Measurements from ENCODE around the gene SNRNP40. TPM values are rescaled to one million over a fixed set of nuclear protein-coding genes. Genes with fewer than 3 reads are reported as not detected.
A peak's percentile ranks its signal among the peaks of the same experiment; 100 is the strongest.

SNRNP40 gene
- total and polyA plus RNA-seq, 10 of the 15 experiments (the other 5 are each of a cell fraction or from before 2014, with no cell fraction given): 34.9 to 212 (median 115) TPM

DNA sequence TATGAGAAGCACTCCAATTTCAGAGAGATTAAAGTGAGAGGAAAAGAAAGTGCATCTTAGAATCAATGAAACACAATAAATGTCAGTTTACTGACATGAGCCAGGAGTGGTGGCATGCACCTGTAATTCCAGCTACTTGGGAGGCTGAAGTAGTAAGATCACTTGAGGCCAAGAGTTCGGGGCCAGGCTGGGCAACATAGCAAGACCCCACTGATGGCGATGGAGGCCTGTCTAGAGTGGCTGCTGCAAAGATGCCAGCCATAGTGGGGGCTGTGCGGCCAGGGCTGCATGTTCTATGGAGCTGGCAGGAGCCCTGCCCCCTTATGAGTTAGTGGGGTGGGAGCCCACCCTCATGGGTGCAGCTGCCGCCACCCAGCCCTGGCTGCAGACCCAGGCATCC lies 27.5 kb upstream of the SNRNP40 start (continued):
- TF ChIP-seq, protein P1, sequence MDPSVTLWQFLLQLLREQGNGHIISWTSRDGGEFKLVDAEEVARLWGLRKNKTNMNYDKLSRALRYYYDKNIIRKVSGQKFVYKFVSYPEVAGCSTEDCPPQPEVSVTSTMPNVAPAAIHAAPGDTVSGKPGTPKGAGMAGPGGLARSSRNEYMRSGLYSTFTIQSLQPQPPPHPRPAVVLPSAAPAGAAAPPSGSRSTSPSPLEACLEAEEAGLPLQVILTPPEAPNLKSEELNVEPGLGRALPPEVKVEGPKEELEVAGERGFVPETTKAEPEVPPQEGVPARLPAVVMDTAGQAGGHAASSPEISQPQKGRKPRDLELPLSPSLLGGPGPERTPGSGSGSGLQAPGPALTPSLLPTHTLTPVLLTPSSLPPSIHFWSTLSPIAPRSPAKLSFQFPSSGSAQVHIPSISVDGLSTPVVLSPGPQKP (IDR thresholded peaks at IDR 0.05; ENCODE audit: low read depth, low read length): no peak
- no peak for TF ChIP-seq RFX5 (IDR thresholded peaks at IDR 0.05; ENCODE audit: low read depth, low read length)
- no peak for TF ChIP-seq HDAC2 (IDR thresholded peaks at IDR 0.05)

DNA sequence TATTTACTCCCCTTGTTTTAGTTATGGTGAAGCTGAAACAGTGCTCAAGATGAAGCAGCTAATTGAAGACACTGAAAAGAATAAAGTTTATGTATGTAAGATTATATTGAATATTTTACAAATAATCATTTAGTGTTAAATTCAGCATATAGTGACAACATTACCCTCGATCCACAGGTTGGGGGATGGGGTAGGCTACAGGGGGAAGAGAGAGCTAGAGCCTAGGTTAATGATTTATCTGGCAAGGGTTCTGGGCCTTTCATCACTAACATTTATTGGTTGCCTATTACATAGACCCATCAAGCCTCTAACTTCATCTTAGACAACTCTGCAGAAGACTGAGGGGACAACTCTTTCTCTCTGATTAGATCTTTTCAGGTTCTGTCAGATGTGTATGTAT lies 21.6 kb upstream of the SNRNP40 start:
- ChIA-PET RAD21 (ENCODE audit: unreplicated experiment) (no interaction called here), CTCF (interaction anchor here (1.2 to 1.4 kb wide), 2 partner anchors 9 to 76 kb away, joined by 3 read pairs; no protein-coding TSS in a partner anchor), POLR2A (interaction anchor here (0.5 kb wide), 1 partner anchor 190 kb away, joined by 3 read pairs; no protein-coding TSS in a partner anchor), SMC1A (ENCODE audit: uncharacterized antibody, unreplicated experiment) (interaction anchor here (1.1 kb wide), 1 partner anchor 9 kb away, joined by 4 read pairs; no protein-coding TSS in a partner anchor)
- no peak overlapping the region for H3K4me3 ChIP-seq
- BruUV-seq (replicated peaks): no TSS peak
- H3K79me2 ChIP-seq (ENCODE audit: control insufficient read depth, insufficient read depth, low read length): no peaks in the 10 kb centered on the region
- ATAC-seq: no peak
- intact Hi-C loops (cut with micrococcal nuclease; ENCODE audit: unreplicated experiment) (no loop called here), in situ Hi-C loops (cut with MboI) (no loop called here)
- WGBS (ENCODE audit: insufficient coverage, insufficient replicate concordance, low lambda C conversion rate, missing lambda C conversion rate): 100% methylated on average over 1 of the region's 1 CpG
- TF ChIP-seq RBBP5 (conservative IDR thresholded peaks at IDR 0.05) (no peak), RAD51 (IDR thresholded peaks at IDR 0.05) (no peak), WRNIP1 (IDR thresholded peaks at IDR 0.05; ENCODE audit: borderline replicate concordance, low read depth, low read length) (no peak)
- H3K9ac ChIP-seq (ENCODE audit: control insufficient read depth, insufficient read depth, low read length): no peak overlapping the region
- H3K9me3 ChIP-seq (replicated peaks; ENCODE audit: control insufficient read depth, insufficient read depth, low read length): no peaks in the 10 kb centered on the region
- H2AFZ ChIP-seq (ENCODE audit: control insufficient read depth, low read depth, low read length): no peak overlapping the region
- H3K4me2 ChIP-seq (ENCODE audit: control insufficient read depth, insufficient read depth): no peak overlapping the region
- H3K27me3 ChIP-seq (replicated peaks in 1 of 2; ENCODE audit: control insufficient read depth in 2 of 2, insufficient read depth in 2 of 2, low read length in 1 of 2): no peaks in the 10 kb centered on the region
- peak; percentile 31 for FAIRE-seq
- H3K4me1 ChIP-seq (ENCODE audit: control insufficient read depth, insufficient read depth, low read length): no peaks in the 10 kb centered on the region
- DNase-seq (ENCODE audit: low read depth, low spot score): no peak
- 0 out of 4 replicates have a peak, but pooled peaks cover 0 to 8% of the 10 kb centered on the region in 2 experiments for H3K36me3 ChIP-seq (ENCODE audit: control insufficient read depth in 2 of 2, insufficient read depth in 2 of 2, low read length in 1 of 2)
- no peak overlapping the region for H3K27ac ChIP-seq (ENCODE audit: control insufficient read depth, insufficient read depth)
- H4K20me1 ChIP-seq (ENCODE audit: control insufficient read depth, insufficient read depth): no peaks in the 10 kb centered on the region

Data from GM12878 (cell line).